GM12801 (cell line): Measurements from ENCODE around the gene ANXA5.

ENCODE experiments used
- TF ChIP-seq, protein P1 (sequence below): IDR thresholded peaks from one replicate; pipeline ENCODE4 v1.5.1; 2011; ENCODE audit warnings: control low read depth; ENCODE audit not compliant: insufficient read length; ENCODE audit errors: extremely low read depth

Gene ANXA5

DNA sequence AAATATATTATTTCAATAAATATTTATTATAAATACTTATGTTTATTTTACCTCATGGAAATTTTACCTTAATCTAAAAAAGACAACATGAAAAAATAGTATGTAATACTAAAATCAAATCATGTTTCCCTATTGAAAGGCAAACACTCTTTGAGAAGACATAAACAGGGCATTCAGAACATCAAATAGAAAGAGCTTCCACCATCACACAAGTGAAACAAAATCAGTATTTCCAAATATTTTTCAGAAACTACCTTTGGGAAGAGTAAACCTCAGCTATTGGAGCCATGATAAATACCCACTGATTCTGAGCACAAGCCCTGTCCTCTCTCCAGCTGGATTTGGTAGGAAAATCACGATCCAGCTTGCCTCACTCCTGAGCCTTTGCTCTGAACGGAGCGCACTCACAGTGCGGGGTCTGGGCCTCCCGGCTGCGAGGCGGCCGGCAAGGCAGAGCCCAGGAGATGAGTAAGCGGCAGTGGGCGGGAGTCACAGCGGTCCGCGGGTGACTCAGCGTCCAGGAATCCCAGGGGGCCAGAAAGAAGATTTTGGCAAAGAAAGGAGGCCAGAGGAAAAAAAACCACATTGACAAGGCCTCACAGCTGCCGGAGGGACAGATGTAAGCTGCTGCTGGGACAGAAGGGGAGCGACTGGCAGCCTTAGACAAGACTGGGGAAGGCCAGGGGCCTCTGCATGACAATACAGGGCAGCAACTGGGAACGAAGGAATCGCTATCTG lies 14.7 kb upstream of the ANXA5 start:
- TF ChIP-seq, protein P1, sequence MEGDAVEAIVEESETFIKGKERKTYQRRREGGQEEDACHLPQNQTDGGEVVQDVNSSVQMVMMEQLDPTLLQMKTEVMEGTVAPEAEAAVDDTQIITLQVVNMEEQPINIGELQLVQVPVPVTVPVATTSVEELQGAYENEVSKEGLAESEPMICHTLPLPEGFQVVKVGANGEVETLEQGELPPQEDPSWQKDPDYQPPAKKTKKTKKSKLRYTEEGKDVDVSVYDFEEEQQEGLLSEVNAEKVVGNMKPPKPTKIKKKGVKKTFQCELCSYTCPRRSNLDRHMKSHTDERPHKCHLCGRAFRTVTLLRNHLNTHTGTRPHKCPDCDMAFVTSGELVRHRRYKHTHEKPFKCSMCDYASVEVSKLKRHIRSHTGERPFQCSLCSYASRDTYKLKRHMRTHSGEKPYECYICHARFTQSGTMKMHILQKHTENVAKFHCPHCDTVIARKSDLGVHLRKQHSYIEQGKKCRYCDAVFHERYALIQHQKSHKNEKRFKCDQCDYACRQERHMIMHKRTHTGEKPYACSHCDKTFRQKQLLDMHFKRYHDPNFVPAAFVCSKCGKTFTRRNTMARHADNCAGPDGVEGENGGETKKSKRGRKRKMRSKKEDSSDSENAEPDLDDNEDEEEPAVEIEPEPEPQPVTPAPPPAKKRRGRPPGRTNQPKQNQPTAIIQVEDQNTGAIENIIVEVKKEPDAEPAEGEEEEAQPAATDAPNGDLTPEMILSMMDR: no peak

DNA sequence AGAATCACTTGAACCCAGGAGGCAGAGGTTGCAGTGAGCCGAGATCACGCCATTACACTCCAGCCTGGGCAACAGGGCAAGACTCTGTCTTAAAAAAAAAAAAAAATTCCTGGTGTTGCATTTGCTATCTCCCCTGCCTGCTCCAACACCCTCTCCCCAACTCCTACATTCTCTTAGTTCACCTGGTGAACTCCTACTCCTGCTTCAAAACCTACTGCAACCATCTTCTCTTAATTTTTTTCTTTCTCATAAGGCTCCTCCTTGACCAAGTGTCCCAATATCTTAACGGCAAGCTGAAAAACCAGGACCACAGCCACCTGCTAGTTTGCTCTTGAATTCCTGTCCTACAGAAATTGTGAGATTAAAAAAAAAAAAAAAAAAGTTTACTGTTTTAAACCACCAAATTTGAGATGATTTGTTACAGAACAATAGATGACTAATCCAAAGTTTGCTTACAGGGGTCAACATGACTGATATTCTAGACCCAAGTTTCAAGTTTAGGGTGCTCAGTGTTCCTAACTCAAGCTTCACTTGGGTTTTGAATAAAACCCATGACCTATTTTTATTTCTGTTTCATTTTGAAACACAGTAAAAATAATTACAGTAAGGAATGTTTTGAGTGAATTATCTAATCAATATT lies 13.1 kb upstream of the ANXA5 start:
- TF ChIP-seq, protein P1: no peak

DNA sequence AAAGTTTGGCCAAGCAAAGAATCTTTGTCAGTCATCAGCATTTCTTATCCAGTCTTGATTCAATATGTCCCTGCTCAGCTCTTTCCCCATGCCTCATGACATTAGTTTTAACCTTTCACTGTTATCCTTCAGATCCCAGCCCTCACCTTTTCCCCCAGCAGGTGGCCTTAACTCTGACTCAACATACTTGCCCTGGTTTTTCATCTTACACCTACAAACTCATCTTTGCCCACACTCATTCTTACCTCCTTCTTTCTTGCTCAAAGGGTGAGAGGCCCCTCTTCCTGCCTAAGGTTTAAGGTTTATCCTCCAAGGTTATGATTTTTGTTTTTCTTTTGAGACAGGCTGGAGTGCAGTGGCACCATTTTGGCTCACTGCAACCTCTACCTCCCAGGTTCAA lies 10.6 kb upstream of the ANXA5 start:
- TF ChIP-seq, protein P1: no peak

DNA sequence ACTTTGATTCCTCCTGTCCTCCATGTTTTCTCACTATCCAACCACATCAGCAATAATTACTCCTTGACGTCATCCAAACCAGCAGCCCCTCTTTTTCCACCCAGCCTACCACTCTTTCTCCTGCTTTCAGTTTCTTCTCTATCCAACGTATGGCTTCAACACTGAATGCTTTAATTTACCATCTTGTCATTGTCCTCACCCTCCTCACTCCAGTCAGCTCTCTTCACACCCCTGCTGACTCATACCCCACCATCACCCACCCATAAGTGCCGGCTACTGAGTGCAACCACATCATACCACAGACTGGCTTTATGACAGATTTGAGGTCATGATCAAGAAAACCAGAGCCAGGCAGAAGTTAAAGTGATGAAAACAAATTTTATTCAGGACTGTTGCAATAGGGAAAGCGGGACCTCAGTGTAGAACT lies 9.8 kb upstream of the ANXA5 start:
- TF ChIP-seq, protein P1: no peak

DNA sequence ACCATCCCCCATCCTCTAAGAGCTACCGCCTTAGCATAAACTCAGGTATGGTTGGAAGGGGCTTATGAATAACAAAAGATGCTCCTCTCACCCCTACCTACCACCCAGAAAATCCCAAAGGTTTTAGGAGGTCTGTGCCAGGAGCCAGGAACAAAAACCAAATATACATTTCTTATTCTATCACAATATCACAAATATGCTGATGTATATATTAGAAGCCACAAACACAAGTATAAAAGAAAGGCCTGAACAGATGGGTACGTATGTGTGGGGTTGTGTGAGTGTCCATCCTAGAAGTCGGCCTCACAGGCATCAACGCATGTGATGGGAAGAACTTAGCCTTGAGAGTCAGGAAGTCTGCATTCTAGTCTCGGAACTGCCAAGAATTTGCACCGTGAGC lies 8.7 kb upstream of the ANXA5 start:
- TF ChIP-seq, protein P1: no peak

DNA sequence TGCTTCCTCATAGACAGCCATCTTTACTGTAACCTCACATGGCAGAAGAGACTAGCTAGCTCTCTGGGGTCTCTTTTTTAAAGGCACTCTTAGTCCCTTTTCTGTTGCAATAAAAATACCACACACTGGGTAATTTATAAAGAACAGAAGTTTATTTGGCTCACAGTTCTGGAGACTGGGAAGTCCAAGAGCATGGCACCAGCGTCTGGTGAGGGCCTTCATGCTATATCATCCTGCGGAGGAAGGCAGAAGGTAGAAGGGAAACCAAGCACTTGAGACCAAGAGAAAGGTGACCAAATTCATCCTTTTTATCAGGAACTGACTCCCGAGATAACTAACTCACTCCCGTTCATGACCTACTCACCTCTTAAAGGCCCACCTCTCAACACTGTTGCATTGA lies 5.4 kb upstream of the ANXA5 start:
- TF ChIP-seq, protein P1: no peak

DNA sequence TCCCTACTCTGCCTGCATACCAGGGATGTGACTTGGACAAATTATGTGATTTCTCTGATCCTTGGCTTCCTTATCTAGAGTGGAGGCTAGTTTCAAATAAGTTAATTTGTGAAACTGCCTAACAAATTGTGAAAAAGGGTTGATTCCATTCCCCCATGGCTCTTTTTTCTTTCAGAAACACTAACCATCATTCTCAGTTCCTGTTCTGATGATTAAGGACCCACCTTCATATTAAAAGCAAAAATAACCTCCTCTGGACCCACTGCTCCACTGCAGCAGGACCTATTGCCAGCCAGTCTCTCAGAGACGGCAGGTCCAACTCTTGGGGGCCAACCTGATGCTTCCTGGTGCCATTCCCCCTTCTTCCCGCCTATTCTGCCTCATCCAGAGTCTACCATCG lies 4.5 kb upstream of the ANXA5 start:
- TF ChIP-seq, protein P1: no peak
